Measurements from ENCODE around the gene MRC2.

GRCh38 chr17:62648956-62649294 is 21.5 kb downstream of the MRC2 start:
- TF ChIP-seq CTCF (IDR thresholded peaks at IDR 0.05; ENCODE audit: insufficient read depth, low read depth, low read length) (no peak), EZH2 (IDR thresholded peaks at IDR 0.05; ENCODE audit: insufficient read depth, low read length) (no peak)
